Ramos (cell line): Measurements from ENCODE around the gene NKG7.

Source experiments
- in situ Hi-C: fragments of 300-500 bp; cut with MboI; formaldehyde crosslinking; loops from one replicate; pipeline ENCODE4 v1.14.3; 2022; ENCODE audit warnings: low sequenced_read_pairs; ENCODE audit not compliant: unreplicated experiment

NKG7 gene

GRCh38 chr19:51392701-51393100, 20.2 kb upstream of the NKG7 start:
- in situ Hi-C loops, result no loop called here

GRCh38 chr19:51391073-51391611, 18.7 kb upstream of the NKG7 start:
- in situ Hi-C loops, result no loop called here

- in situ Hi-C loops, result no loop called here
Measured at GRCh38 chr19:51389143-51389542, 16.7 kb upstream of the NKG7 start.

- in situ Hi-C loops, result no loop called here
Measured at GRCh38 chr19:51387924-51388389, 15.5 kb upstream of the NKG7 start, which contains the start of gene LIM2. Gene LIM2, minus strand, starts transcription at chr19:51387974. Its CDS starts 531 bp downstream, at chr19:51387443.

- in situ Hi-C loops, result no loop called here
Measured at GRCh38 chr19:51386882-51387520, 14.5 kb upstream of the NKG7 start.

- in situ Hi-C loops, result no loop called here
Measured at GRCh38 chr19:51382004-51382403, 9.6 kb upstream of the NKG7 start.

- in situ Hi-C loops, result no loop called here
Measured at GRCh38 chr19:51380379-51380778, 7.9 kb upstream of the NKG7 start.

GRCh38 chr19:51377422-51377821, 5.0 kb upstream of the NKG7 start:
- in situ Hi-C loops, result no loop called here

GRCh38 chr19:51375504-51376221, 3.2 kb upstream of the NKG7 start:
- in situ Hi-C loops, result no loop called here

- in situ Hi-C loops, result no loop called here
Measured at GRCh38 chr19:51372021-51372648, 319 bp downstream of the NKG7 start.

- in situ Hi-C loops, result no loop called here
Measured at GRCh38 chr19:51371186-51371690, 1.2 kb downstream of the NKG7 start.

GRCh38 chr19:51370230-51370629, 2.2 kb downstream of the NKG7 start:
- in situ Hi-C loops, result no loop called here

- in situ Hi-C loops, result no loop called here
Measured at GRCh38 chr19:51368366-51369282, 3.8 kb downstream of the NKG7 start, which contains the start of gene CLDND2. Gene CLDND2, minus strand, starts transcription at chr19:51369003. Its CDS starts 426 bp downstream, at chr19:51368577.

GRCh38 chr19:51367565-51368365, 4.7 kb downstream of the NKG7 start:
- in situ Hi-C loops, result no loop called here

GRCh38 chr19:51367255-51367564, 5.2 kb downstream of the NKG7 start:
- in situ Hi-C loops, result no loop called here

- in situ Hi-C loops, result no loop called here
Measured at GRCh38 chr19:51366389-51367254, 5.8 kb downstream of the NKG7 start.

GRCh38 chr19:51365965-51366388, 6.5 kb downstream of the NKG7 start, which contains the start of gene ETFB:
Gene ETFB, minus strand, starts transcription at chr19:51366388. Its CDS starts 62 bp downstream, at chr19:51366326.
- in situ Hi-C loops, result no loop called here
